Lung (tissue), 12 donors: Measurements from ENCODE around the gene MTARC2. TPM values are rescaled to one million over a fixed set of nuclear protein-coding genes. Genes with fewer than 3 reads are reported as not detected.

Experiments
- ATAC-seq: fragments of 200-7000 bp; cut with Tn5 transposase; one replicate; pipeline ENCODE4 v1.9.1; 2020; ENCODE audit warnings: moderate number of reproducible peaks; ENCODE audit not compliant: insufficient read depth, low FRiP score
- DNase-seq, 3 donors: peaks; one replicate each; pipeline ENCODE4 v3.0.0-alpha.2; 2013 to 2017
- H3K27ac ChIP-seq, 2 donors: one replicate each; pipeline ENCODE4 v1.5.1; 2013; ENCODE audit warnings: mild to moderate bottlenecking in 2 of 2, moderate library complexity in 2 of 2, control low read depth in 1 of 2, inconsistent platforms in 1 of 2, low read depth in 1 of 2, low read length in 1 of 2
- H3K27me3 ChIP-seq, 3 donors: one replicate each; pipeline ENCODE4 v1.5.1; 2013; ENCODE audit warnings: low read length in 2 of 3; ENCODE audit not compliant: control insufficient read depth in 3 of 3, insufficient read depth in 3 of 3
- H3K36me3 ChIP-seq, 4 donors: one replicate each; pipeline ENCODE4 v1.5.1; 2013; ENCODE audit warnings: low read length in 4 of 4, mild to moderate bottlenecking in 1 of 4, moderate library complexity in 1 of 4; ENCODE audit not compliant: control insufficient read depth in 4 of 4, insufficient read depth in 4 of 4
- H3K4me1 ChIP-seq, 5 donors: one replicate each; pipeline ENCODE4 v1.5.1; 2013; ENCODE audit warnings: low read length in 5 of 5, mild to moderate bottlenecking in 2 of 5, moderate library complexity in 1 of 5; ENCODE audit not compliant: control insufficient read depth in 5 of 5, insufficient read depth in 5 of 5
- H3K4me3 ChIP-seq: one replicate; pipeline ENCODE4 v1.5.1; 2013; ENCODE audit warnings: mild to moderate bottlenecking, control low read depth, moderate library complexity
- H3K9ac ChIP-seq, 2 donors: one replicate each; pipeline ENCODE4 v1.5.1; 2013; ENCODE audit warnings: low read length in 2 of 2, control low read depth in 1 of 2; ENCODE audit not compliant: insufficient read depth in 1 of 2
- H3K9me3 ChIP-seq, 4 donors: one replicate each; pipeline ENCODE4 v1.5.1; 2013; ENCODE audit warnings: low read length in 3 of 4, mild to moderate bottlenecking in 1 of 4, moderate library complexity in 1 of 4; ENCODE audit not compliant: control insufficient read depth in 4 of 4, insufficient read depth in 3 of 4
- CTCF ChIP-seq: IDR thresholded peaks from 2 replicates; pipeline ENCODE4 v1.5.1; 2012; ENCODE audit warnings: mild to moderate bottlenecking; ENCODE audit errors: control extremely low read depth, extremely low read depth
- WGBS, 2 donors: extraction: QIAGEN DNeasy Blood & Tissue Kit; methylation state at CpG; one replicate each; pipeline ENCODE4 v1.1.7; 2013; 5-methylcytosine and 5-hydroxymethylcytosine counted together
- polyA plus RNA-seq, 2 donors: library from polyadenylated mRNA; stranded (reverse); fragments of 200-250 nt; gene quantifications; one replicate each; pipeline ENCODE4 v1.2.1, GENCODE V29; 2013
- total RNA-seq, 2 donors: library from RNA; depleted of rRNA in 1 of 2; stranded (reverse); fragments of >200 nt in 1 of 2; gene quantifications; one replicate each; pipeline ENCODE4 v1.2.1, GENCODE V29; 2014 to 2021
- donor health status: control.
- donor health status: control.
- donor health status: Bipolar disorder and iron deficiency.
- donor health status: healthy.
- donor health status: DM: yes; HTN: yes; CAD: no.

Gene MTARC2
- total and polyA plus RNA-seq, 4 donors = 21.4 to 49.9 (median 39.5) TPM

DNA sequence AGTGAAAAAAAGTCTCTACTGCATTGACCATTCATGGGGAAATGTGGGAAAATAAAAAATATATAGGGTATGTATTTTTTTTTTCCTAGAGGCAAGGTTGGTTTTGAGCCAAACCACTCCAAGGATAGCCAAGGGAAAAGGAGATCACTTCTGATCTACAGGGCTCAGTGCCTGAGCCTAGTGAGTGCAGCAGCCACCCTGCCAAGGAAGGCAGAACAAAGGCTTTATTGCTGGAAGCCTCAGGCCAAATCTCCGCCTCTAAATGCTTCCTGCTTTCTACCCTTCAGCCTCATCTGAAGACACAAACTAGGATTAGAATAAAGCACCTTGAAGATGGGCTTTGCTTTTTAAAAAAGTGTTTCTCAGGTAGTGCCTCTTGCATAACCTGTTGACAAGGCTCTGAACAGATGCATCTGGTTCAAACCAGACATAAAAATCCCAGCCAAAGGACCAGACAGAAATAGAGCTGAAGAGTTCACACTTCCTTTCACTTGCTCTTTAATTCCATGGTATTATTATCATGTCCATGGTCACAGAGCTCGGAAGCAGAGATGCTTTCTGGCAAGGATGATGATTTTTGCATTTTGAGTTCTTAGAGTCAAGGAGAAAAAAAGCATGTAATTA is 47.5 kb upstream of the MTARC2 start:
- Histone ChIP-seq H3K4me3 (no peak overlapping the region), H3K4me1 (peaks cover 0 to 9% (median 4%) of the 10 kb centered on the region in 5 donors), H3K27ac (no peak overlapping the region), H3K36me3 (peaks cover 0 to 4% (median 1%) of the 10 kb centered on the region in 4 donors), H3K9me3 (no peaks in the 10 kb centered on the region), H3K9ac (peak overlapping the region in 1 of 2 donors; percentile 7), H3K27me3 (no peaks in the 10 kb centered on the region)
- ATAC-seq = no peak
- no peak for TF ChIP-seq CTCF
- WGBS, 2 donors = 59 to 60% methylated on average over 2 of the region's 2 CpGs
- peak; percentile 37 to 66 (median 57) for DNase-seq

DNA sequence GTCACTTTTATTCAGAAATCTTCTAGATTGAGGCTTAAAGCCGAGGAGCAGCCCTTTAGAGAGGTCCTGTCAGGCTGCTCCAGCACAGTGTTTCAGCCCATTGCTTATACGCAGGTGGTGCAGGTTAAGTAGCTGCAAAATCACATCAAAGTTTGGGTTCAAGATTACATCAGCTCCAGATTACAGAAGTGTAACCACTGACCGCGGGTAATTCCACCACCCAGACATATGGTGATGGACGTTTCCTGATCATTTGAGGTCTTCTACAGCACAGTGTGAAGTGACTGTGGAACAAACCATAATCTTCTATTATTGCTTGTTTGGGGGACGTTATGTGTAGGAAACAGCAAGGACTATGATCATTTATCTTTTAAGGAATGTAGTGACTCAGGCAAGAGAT is 46.1 kb upstream of the MTARC2 start:
- no peak overlapping the region for H3K27ac ChIP-seq
- no peak for DNase-seq
- ATAC-seq = no peak
- H3K4me3 ChIP-seq = no peak overlapping the region
- H3K36me3 ChIP-seq = peaks cover 0 to 2% (median under 1%) of the 10 kb centered on the region in 4 donors
- no peaks in the 10 kb centered on the region for H3K27me3 ChIP-seq
- no peaks in the 10 kb centered on the region for H3K9me3 ChIP-seq
- TF ChIP-seq CTCF = no peak
- no peak overlapping the region for H3K9ac ChIP-seq
- peaks cover 0 to 9% (median 4%) of the 10 kb centered on the region in 5 donors for H3K4me1 ChIP-seq
- 39 to 58% methylated on average over 6 of the region's 6 CpGs for WGBS, 2 donors

DNA sequence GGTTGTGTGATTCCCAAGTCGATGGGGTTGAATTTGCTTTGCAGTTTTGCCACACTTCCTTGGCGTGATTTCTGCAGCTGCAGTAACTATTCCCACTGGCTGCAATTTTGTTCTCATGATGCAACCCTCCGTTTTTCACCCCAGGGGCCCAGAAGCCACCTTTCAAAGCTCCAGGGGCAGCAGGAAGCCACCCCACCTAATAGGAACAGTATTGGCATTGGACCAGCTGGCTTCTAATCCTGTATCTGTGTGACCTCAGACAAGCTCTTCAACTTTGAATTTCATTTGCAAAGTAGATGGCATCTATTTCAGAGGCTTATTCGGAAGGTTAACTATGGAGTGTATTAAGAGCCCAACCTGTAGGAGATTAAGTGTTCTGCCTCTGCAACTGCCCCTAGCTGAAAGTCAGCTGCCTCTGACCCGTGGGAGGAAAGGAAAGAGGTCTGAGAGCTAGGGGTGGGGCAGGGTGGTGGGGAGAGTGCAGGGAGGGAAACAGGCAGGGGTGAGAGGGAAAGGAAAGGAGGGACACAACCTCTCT is 45.3 kb upstream of the MTARC2 start:
- DNase-seq = no peak
- H3K9ac ChIP-seq = no peak overlapping the region
- peaks cover 0 to 9% (median 4%) of the 10 kb centered on the region in 5 donors for H3K4me1 ChIP-seq
- TF ChIP-seq CTCF = no peak
- H3K4me3 ChIP-seq = no peak overlapping the region
- no peak overlapping the region for H3K27ac ChIP-seq
- peaks cover 0 to under 1% (median 0%) of the 10 kb centered on the region in 4 donors for H3K36me3 ChIP-seq
- ATAC-seq = no peak
- no peaks in the 10 kb centered on the region for H3K27me3 ChIP-seq
- WGBS, 2 donors = 30 to 46% methylated on average over 5 of the region's 5 CpGs
- H3K9me3 ChIP-seq = no peaks in the 10 kb centered on the region
